ENCODE data around the gene PNKD. TPM values are rescaled to one million over a fixed set of nuclear protein-coding genes. Genes with fewer than 3 reads are reported as not detected.

PNKD gene
- total RNA-seq, 1 donor from 2014 or later = 40.3 TPM

- no peak for DNase-seq (ENCODE audit: low read depth, low spot score)
Measured at GRCh38 chr2:218395456-218395825, 125.1 kb downstream of the PNKD start.

GRCh38 chr2:218395826-218396687 is 125.7 kb downstream of the PNKD start:
- DNase-seq (ENCODE audit: low read depth, low spot score) = peak; percentile 86
- Mint-ChIP-seq H3K27me3 (ENCODE audit: low read depth) (peaks cover 36% of the 10 kb centered on the region), H3K4me3 (peak overlapping the region; percentile 99), H3K36me3 (ENCODE audit: low read depth) (no peaks in the 10 kb centered on the region), H3K4me1 (peaks cover 23% of the 10 kb centered on the region), H3K9me3 (no peaks in the 10 kb centered on the region), H3K27ac (ENCODE audit: unreplicated experiment) (peak overlapping the region; percentile 99)
- TF ChIP-seq, protein P1, sequence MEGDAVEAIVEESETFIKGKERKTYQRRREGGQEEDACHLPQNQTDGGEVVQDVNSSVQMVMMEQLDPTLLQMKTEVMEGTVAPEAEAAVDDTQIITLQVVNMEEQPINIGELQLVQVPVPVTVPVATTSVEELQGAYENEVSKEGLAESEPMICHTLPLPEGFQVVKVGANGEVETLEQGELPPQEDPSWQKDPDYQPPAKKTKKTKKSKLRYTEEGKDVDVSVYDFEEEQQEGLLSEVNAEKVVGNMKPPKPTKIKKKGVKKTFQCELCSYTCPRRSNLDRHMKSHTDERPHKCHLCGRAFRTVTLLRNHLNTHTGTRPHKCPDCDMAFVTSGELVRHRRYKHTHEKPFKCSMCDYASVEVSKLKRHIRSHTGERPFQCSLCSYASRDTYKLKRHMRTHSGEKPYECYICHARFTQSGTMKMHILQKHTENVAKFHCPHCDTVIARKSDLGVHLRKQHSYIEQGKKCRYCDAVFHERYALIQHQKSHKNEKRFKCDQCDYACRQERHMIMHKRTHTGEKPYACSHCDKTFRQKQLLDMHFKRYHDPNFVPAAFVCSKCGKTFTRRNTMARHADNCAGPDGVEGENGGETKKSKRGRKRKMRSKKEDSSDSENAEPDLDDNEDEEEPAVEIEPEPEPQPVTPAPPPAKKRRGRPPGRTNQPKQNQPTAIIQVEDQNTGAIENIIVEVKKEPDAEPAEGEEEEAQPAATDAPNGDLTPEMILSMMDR (conservative IDR thresholded peaks at IDR 0.05) = peak; percentile 97

More at GRCh38 chr2:218395456-218395825, 125.1 kb downstream of the PNKD start:
- TF ChIP-seq, protein P1 (conservative IDR thresholded peaks at IDR 0.05) = no peak
- Mint-ChIP-seq H3K27me3 (ENCODE audit: low read depth) (peaks cover 36% of the 10 kb centered on the region), H3K4me3 (peak overlapping the region; percentile 99), H3K9me3 (no peaks in the 10 kb centered on the region), H3K27ac (ENCODE audit: unreplicated experiment) (no peak overlapping the region), H3K4me1 (peaks cover 23% of the 10 kb centered on the region), H3K36me3 (ENCODE audit: low read depth) (no peaks in the 10 kb centered on the region)

Small RNA genes lying within 50 kb of the gene (microRNA-seq; reads per million reads assigned to microRNA genes)
- gene MIR6513 (not detected), gene MIR6810 (1.8 reads per million)

Other genes with a start within 250 kb of the PNKD start
- gene RUFY4, start 201.3 kb upstream of the PNKD start, total RNA-seq = not detected in 2 replicates
- gene CXCR2, start 144.5 kb upstream of the PNKD start, total RNA-seq = not detected in 2 replicates
- gene CXCR1, start 103.6 kb upstream of the PNKD start, total RNA-seq = not detected in 2 replicates
- 159 and 160 TPM in 2 replicates for gene ARPC2, start 53.3 kb upstream of the PNKD start, total RNA-seq
- gene GPBAR1, start 9.5 kb upstream of the PNKD start, total RNA-seq = 0.14 TPM in 1 of 2 replicates, not detected in the other
- gene AAMP, start 382 bp upstream of the PNKD start, total RNA-seq = 76.6 and 77.6 TPM in 2 replicates
- gene TMBIM1, start 22.0 kb downstream of the PNKD start, total RNA-seq = 8.0 and 8.5 TPM in 2 replicates
- gene CATIP, start 86.3 kb downstream of the PNKD start, total RNA-seq = 0.30 TPM in 1 of 2 replicates, not detected in the other
- 0.09 TPM in 1 of 2 replicates, not detected in the other for gene SLC11A1, start 111.8 kb downstream of the PNKD start, total RNA-seq
- 46.4 TPM in 2 replicates for gene CTDSP1, start 129.3 kb downstream of the PNKD start, total RNA-seq
- gene VIL1, start 148.6 kb downstream of the PNKD start, total RNA-seq = not detected in 2 replicates